Left renal cortex interstitium (tissue), 4 donors: ENCODE measurements around the gene SGSH. TPM values are rescaled to one million over a fixed set of nuclear protein-coding genes. Genes with fewer than 3 reads are reported as not detected.
"Not testable (repeated sequence)": the region's sequence is repeated elsewhere in the genome, so short reads cannot be mapped to it uniquely, and the experiment has no call there.

Experiments
- DNase-seq, 4 donors: peaks; one replicate each; pipeline ENCODE4 v3.0.0-alpha.2; 2013; ENCODE audit warnings: low read depth in 4 of 4, low spot score in 2 of 4, missing footprints in 1 of 4
- polyA plus RNA-seq, 4 donors: library from polyadenylated mRNA; unstranded; fragments of 120-200 nt; gene quantifications; one replicate each; pipeline ENCODE4 v1.2.1, GENCODE V29; 2013; ENCODE audit not compliant: insufficient read length in 4 of 4

The SGSH gene
- polyA plus RNA-seq, 4 donors = 27.7 to 59.7 (median 45.2) TPM

DNA sequence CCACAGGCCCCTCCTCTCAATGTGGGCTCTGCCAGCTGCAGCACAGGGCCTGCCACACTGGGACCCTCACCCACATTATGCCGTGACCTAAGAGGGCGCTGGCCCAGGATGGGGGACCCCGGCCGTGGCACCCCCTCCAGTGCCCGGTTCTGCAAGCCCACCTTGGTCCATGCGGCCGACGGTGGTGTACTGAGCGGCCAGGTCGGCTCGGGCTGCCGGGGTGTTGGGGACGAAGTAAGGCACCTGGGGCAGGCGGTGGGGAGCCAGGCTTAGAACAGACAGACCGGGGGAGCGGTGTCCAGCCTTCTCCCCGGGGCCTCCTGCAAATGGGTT, 6.5 kb downstream of the SGSH start:
- no peak for DNase-seq

DNA sequence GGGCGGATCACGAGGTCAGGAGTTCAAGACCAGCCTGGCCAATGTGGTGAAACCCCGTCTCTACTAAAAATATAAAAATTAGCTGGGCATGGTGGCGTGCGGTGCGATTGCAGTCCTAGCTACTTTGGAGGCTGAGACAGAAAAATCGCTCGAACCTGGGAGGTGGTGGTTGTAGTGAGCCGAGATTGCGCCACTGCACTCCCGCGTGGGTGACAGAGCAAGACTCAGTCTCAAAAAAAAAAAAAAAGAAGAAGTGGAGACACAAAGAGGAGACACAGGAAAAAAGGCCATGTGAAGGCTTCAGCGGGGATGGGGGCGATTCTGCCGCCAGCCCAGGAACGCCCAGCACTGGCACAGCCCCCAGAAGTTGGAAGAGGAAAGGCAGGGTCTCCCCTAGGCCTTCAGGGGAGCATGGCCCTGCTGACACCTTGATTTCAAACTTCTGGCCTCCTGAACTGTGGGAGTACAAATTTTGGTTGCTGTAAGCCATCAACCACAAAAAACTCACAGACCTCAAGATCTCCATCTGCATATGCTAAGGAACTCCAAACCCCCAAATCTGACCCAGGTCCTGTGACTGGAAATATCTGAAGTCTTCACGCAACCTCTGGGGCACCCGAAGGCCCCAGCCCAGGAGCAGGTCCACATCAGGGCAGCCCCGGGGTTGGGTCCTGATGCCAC, 7.0 kb downstream of the SGSH start:
- no peak for DNase-seq

DNA sequence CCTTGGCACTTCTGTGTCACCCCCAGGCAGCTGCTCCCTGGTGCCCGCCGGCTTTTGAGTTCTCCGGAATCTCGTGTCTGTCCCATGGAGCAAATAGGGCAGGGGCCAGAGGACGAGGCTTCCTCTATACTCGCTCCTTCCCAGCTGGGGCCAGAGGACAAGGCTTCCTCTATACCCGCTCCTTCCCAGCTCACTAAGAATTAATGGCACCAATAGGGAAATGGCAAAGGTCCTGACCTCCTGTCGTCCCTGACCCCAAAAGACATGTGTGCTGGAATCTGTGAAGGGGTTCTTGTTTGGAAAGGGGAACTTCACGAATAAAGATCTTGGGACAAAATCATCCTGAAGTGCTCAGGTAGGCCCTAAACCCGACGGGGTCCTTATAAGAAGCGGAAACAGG, 7.6 kb downstream of the SGSH start:
- DNase-seq = no peak

DNA sequence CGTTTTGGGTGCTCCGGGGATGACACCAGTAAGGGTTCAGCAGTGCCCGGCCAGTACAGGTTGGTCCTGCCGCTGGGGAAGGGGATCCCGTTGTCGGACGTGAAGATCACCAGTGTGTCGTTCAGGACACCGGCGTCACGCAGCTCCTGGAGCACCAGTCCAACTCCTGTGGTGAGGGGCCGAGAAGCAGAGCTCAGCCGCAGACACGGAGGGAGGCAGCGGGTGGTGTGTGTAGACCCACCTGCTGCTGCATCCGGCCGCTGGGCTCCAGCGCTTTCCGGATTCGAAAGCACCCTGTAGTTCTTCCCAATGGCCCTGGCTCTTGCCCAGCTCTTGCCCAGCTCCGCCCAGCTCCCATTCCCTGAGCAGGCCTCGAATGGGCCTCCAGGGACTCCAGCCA, 8.0 kb downstream of the SGSH start:
- DNase-seq = no peak

DNA sequence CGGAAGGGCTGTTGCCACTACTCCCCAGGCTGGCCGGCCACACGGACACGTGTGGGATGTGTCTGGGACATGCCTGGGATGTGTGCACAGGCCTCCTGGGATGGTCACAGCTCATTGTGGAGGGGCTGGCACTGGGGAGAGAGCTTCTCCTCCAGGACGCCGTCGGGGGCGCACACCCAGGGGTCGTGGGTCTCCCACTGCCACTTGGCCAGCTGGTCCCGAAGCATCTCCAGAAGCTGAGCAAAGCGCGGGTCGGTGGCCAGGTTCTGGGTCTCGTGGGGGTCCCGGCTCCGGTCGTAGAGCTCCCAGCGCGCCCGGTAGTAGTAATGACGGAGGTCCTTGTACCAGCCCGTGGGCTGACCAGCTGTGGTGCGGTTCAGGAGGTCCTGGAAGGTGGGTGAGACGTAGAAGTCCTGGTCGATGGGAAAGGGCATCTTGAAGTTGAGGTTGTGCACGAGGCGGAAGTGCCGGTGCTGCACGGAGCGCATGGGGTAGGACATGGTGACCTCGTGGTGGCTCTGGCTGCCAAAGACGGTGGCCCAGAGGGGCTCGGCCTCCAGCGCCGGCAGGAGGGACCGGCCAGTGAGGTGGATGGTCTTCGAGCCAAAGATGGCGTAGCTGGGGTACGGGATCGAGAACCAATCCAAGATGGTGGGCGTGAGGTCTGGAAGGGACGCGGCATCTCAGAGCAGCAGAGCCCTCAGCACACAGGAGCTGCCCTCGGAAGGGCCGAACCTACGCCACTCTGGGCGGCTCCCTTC, 9.6 kb downstream of the SGSH start:
- no peak for DNase-seq

DNA sequence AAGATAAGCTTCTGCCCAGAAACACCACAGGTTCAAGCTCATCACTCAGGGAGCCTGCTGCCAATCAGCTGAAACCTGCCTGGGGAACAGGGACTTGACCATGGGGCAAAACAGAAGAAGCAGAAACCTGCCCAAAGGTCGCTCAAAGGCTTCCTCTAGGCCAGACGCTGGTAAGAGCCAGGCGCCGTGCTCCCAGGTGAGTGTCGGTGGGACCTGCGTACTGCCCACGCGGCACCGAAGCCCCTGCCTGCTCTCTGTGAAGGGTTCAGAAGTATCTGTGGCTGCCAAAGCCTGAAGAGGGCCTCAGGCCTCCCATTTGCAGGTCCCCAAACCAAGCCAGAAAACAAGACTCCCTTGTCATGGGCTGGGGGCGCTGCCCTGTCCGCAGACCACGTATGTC, 10.4 kb downstream of the SGSH start:
- DNase-seq = no peak

DNA sequence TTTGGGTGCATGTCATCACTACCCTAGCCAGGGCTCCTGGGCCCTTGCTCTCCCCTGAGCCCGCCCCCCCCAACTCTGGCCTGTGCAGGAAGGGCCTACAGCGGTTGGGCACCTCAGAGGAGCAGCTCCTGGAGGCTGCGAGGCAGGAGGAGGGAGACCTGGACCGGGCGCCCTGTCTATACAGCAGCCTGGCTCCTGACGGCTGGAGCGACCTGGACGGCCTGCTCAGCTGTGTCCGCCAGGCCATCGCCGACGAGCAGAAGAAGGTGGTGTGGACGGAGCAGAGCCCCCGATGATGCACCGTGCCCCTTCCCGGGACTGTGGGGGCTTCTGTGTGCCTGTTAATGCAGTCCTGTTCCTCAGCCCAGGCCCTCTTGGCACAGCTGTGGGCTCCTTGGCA, 12.1 kb downstream of the SGSH start:
- DNase-seq = no peak

DNA sequence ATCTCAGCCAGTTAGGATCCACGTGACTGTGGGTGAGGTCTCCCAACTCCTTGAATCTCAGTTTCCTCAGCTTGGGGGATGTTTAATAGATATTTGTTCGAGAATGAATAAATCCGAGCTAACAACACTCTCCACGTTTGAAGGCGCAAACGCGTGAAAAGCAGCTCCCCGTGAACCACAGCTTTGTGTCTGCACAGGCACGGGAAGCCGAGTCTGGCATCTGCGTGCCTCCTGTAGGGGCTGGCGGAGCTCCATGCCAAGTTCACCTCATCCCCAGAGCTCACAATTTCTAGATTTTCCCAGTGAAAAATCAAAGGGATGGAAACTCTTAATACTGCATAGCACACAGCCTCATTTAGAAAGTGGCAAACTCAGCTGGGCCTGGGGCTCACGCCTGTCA, 14.3 kb downstream of the SGSH start:
- no peak for DNase-seq

DNA sequence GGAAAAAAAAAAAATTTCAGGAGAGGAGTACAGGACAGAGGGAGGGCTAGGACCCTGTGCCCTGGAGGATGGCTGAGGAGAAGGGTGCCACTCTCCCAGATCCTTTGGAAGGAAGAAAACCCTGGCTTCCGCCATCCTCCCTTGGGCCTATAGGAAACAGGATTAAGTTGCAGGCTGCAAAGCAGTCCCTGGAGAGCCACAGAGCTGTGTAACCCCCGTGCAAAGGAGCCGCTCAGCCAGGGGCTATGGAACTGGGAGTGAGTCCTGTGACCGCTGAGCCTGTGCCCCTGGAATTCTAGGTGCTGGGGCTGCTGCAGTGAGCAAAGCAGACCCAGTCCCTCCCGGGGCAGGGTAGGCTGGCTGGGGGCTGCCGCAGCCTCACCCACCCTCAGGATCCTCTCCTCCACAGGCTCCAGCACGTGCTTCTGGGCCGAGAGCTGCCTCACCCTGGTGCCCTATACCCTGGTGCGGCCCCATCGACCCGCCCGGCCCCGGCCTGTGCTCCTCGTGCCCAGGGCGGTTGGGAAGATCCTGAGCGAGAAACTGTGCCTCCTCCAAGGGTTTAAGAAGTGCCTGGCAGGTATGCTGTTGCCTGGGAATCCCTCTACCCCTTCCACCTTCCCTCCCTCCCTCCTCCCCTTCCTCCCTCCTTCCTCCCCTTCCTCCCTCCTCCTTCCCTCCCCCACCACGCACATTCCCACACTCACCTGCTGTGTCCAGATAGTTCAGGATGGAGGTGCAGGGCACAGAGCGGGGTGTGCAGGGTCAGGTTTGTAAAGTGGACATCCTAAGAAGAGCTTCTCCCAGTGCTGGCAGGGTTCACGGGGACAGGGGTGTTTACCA, 15.3 kb downstream of the SGSH start:
- DNase-seq = no peak

DNA sequence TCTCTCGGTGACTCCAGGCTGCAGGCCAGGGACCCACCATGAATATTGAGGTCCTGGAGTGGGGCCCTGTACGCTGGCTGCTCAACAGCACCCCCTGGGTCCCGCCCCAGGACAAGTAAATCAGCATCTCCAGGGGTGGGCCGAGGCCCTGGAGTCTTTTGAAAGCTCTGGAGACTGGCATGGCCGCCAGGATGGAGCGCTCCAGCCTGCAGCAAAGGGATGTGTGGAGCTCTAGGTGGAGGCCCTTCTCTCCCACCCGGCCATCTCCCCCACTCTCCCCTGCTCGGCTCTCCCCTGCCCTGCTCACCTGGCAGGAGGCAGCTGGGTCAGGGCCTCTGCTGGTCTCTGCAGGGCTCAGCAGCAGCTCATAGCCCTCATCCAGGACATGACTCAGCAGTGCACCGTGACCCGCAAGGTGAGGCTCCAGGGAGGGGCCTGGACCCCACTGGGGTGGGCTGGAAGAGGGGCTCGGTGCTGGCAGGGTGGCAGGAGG, 16.6 kb downstream of the SGSH start:
- DNase-seq = no peak

DNA sequence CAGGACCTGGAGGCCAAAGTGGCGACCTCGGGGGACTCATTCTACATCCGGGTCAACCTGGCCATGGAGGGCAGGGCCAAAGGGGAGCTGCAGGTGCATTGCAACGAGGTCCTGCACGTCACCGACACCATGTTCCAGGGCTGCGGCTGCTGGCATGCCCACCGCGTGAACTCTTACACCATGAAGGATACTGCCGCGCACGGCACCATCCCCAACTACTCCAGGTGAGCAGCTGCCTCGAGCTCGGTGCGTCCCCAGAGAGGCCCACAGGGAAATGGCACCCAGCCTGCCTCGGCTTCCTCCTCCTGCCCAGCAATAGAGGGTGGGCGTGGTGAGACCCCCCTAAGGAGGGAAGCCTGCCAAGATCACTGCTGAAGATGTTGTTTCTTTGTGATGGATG, 17.9 kb downstream of the SGSH start:
- no peak for DNase-seq

DNA sequence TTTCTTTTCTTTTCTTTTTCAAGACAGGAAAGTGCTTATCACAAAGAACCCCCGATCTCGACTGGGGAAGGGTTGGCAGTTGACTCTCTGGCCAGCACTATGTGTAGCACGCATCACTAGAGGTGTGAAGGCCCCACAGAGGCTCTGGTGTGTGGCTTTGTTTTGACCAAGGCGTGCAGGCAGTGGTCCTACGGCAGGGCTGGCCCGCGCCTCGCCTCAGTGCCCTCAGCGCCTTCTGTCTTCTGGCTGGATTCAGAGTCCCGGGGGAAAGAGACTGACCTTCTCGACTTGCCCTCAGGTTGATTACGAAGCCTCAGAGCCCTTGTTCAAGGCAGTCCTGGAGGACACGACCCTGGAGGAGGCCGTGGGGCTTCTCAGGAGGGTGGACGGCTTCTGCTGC, 18.7 kb downstream of the SGSH start:
- no peak for DNase-seq

DNA sequence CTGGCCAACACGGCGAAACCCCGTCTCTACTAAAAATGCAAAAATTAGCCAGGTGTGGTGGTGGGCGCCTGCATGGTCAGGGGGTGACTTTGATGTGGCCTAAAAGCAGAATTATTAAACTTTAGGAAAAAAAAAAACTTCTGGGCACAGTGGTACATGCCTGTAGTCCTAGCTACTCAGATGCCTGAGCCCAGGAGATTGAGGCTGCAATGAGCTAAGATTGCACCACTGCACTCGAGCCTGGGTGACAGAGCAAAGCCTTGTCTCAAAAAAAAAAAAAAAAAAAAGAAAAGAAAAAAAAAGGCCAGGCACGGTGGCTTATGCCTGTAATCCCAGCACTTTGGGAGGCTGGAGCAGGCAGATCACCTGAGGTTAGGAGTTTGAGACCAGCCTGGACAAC, 20.8 kb downstream of the SGSH start:
- not testable (repeated sequence) for DNase-seq

DNA sequence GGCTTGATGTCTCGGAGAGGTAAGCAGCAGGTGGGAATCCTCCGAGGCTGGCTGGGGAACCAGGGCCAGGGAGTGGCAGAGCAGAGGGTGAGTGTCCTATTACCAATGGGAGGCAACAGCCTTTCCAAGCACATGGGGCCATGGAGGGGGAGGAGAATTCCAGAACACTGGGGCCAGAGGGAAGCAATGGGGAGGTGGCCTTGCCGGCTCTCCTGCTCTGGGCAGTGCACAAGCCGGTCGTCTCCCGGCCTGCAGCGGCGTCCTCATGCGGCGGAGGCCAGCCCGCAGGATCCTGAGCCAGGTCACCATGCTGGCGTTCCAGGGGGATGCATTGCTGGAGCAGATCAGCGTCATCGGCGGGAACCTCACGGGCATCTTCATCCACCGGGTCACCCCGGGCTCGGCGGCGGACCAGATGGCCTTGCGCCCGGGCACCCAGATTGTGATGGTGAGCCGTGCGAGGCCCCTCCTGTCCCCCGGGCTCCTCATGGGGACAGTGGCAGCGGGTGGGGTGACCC, 21.9 kb downstream of the SGSH start:
- DNase-seq = no peak

DNA sequence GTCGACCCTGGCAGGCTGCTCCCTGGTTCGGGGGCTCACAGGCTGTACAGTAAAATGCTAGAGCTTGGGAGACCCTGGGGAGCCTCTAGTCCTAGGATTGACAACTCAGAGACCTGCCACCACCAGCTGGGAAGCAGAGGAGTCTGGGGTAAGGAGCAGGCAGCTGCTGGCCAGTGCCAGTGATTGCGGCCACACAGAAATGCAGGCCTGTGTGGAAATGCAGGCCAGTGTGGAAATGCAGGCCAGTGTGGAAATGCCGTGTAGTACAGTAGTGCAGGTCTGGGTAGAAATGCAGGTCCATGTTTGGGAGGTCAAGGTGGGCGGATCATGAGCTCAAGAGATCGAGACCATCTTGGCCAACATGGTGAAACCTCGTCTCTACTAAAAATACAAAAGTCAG, 23.5 kb downstream of the SGSH start:
- DNase-seq = no peak

DNA sequence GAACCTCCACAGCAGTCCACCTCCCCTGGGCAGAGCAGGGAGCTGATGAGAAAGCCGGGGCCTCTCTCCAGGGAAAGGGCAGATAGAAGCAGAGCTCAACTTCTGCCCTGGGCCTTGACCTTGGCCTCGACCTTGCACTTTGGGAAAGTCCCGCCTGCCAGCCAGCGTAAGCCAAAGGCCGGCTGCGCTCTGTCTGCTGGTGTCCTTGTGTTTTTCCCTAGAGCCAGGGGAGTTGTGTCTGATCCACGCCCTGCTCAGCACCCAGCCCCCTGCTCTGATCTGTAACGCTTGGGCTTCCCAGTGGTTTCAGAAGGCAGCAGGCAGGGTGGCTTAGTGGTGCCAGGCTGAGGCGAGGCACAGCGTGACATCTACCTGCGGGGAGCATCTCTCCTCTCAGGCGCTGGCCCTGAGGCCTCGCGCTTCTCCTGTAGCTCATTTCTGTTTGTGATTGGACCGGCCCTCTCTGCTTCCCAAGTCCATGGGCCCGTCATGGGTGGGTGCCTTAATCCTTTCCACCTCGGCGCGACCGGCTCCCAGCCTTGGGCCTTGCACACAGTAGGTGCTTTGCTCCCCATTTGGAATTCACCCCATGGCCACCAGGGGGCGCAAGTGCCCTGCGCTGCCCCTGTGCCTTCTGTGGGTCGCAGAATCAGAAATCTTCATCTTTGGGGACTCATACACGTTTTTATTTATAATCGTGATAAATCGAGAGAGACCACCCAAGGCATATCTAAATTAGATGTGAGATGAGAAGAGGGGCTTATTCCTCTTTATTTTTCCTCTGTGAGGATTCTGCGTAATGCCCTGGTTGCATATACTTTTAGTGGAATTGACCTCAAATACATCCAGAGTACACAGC, 24.2 kb downstream of the SGSH start:
- no peak for DNase-seq

DNA sequence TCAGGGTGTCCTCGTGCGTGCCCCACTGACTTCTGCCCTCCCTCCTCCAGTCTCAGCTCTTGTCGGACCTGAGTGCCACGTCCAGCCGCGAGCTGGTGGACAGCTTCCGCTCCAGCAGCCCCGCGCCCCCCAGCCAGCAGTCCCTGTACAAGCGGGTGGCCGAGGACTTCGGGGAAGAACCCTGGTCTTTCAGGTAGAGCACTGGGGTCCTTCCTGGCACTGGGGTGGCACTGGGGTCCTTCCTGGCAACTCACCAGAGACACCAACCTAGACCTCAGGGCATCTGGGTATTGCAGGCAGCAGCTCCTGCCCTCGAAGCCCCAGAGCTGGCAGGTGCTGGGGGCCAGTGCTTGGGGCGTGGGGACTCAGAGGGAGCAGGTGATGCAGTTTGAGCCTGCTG, 25.0 kb downstream of the SGSH start:
- DNase-seq = no peak

DNA sequence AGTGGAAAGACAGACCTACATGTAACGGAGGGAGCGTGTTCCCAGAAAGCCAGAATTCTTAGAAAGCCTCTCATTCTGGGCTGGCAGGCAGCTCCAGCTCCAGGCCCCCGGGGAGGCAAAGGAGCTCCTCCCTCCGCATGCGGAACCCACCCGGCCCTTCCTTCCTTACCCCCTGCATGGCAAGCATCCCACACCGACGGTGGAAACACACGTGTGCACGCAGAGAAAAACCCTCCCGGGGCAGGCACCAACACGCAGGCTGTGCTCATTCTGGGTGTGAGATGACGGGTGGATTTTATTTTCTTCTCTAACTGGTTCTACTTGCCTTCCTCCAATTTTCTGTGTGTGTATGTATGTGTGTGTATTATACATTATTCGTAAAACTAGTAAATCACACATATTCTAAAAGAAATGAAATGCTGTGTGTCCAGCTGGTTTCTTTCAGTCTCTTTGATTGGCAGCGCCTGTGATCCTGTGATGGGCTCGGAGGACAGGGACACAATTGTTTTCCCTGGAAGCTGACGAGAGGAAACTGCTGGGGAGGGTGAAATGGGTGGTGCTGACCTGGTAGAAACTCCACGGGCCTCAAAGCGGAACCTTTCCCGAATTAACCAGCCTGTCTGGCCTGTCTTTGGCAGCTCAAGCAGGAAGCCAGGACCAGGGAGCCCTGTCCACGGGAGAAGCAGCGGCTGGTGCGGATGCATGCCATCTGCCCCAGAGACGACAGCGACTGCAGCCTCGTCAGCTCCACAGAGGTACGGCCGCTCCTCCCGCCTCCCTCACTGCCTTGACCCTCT, 28.1 kb downstream of the SGSH start:
- DNase-seq = no peak

DNA sequence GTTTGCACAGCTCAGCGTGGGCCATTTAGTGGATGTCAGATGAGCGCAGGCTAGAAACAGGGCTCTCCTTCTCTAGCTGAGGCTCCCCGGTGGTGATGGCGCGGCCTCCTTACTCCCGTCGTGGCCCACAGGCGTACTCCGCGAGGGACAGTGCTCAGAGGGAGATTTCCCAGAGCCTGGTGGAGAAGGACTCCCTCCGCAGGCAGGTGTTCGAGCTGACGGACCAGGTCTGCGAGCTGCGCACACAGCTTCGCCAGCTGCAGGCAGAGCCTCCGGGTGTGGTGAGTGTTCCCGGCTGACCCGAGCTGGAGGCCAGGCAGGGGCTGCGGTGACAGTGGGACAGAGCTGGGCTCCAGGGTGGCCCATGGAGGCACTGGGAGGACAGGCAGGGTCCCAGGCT, 28.9 kb downstream of the SGSH start:
- no peak for DNase-seq

DNA sequence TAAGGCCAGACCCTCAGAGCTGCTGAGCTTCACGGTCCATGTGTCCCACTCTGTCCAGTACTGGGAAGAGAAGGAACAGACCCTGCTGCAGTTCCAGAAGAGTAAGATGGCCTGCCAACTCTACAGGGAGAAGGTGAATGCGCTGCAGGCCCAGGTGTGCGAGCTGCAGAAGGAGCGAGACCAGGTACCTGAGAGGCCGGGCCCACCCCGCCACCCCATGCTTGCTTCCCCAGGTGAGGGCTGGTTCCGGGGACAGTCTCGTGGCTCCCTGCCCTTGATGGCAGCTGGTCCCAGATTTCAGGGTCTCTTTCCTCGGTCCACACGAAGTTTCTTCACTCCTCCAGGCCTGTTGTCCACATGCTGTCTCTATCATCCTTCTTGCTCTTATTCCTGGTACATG, 29.4 kb downstream of the SGSH start:
- DNase-seq = no peak
